WTC11 (cell line): ENCODE results near the gene ITPR1. TPM values are rescaled to one million over a fixed set of nuclear protein-coding genes. Genes with fewer than 3 reads are reported as not detected.

ENCODE experiments used
- ATAC-seq: fragments of 200-7000 bp; cut with Tn5 transposase; 2 replicates; pipeline ENCODE4 v1.10.0; 2021; ENCODE audit warnings: mild to moderate bottlenecking, moderate library complexity
- CTCF ChIA-PET: fragments of 300-600 bp; sonication (Branson Sonifier 250); formaldehyde crosslinking; loops from one replicate; lab custom pipeline; 2021; ENCODE audit warnings: antibody characterized with exemption; lab: Charles Lee
- POLR2A ChIA-PET: fragments of 350-600 bp; sonication (Branson Sonifier 250); formaldehyde crosslinking; loops from one replicate; lab custom pipeline; 2021; ENCODE audit warnings: antibody characterized with exemption; lab: Charles Lee
- DNase-seq: peaks from one replicate; pipeline ENCODE4 v3.0.0; 2021; ENCODE audit warnings: low spot score
- H3K27ac Mint-ChIP-seq: 2 replicates; pipeline ENCODE4 v1.8.0; 2021; ENCODE audit warnings: mixed read lengths
- H3K27me3 Mint-ChIP-seq: 2 replicates; pipeline ENCODE4 v1.8.0; 2021; ENCODE audit warnings: low read depth, mild to moderate bottlenecking, moderate library complexity, mixed read lengths
- H3K36me3 Mint-ChIP-seq: 2 replicates; pipeline ENCODE4 v1.8.0; 2021; ENCODE audit warnings: mixed read lengths
- H3K4me1 Mint-ChIP-seq: 2 replicates; pipeline ENCODE4 v1.8.0; 2022; ENCODE audit warnings: mixed read lengths
- H3K4me3 Mint-ChIP-seq: 2 replicates; pipeline ENCODE4 v1.8.0; 2021; ENCODE audit warnings: mild to moderate bottlenecking, moderate library complexity, mixed read lengths
- H3K9me3 Mint-ChIP-seq: 2 replicates; pipeline ENCODE4 v1.8.0; 2021; ENCODE audit warnings: mixed read lengths
- AFF4 ChIP-seq: sonication (generic); formaldehyde crosslinking; IDR thresholded peaks from 2 replicates; pipeline ENCODE4 v1.8.1; 2023; ENCODE audit warnings: mild to moderate bottlenecking, missing genetic modification reagents, borderline replicate concordance
- ATF2 ChIP-seq: sonication (generic); formaldehyde crosslinking; IDR thresholded peaks from 2 replicates; pipeline ENCODE4 v1.8.1; 2022; ENCODE audit warnings: low read depth, missing genetic modification reagents, borderline replicate concordance
- ATF3 ChIP-seq: sonication (generic); formaldehyde crosslinking; conservative IDR thresholded peaks from 2 replicates; pipeline ENCODE4 v1.8.1; 2022; ENCODE audit warnings: mild to moderate bottlenecking, missing genetic modification reagents
- CREB1 ChIP-seq: sonication (generic); formaldehyde crosslinking; IDR thresholded peaks from 2 replicates; pipeline ENCODE4 v1.8.0; 2023; ENCODE audit warnings: mild to moderate bottlenecking, missing genetic modification reagents
- CREM ChIP-seq: sonication (generic); formaldehyde crosslinking; IDR thresholded peaks from 2 replicates; pipeline ENCODE4 v1.8.1; 2022; ENCODE audit warnings: mild to moderate bottlenecking, missing genetic modification reagents, moderate library complexity
- E2F1 ChIP-seq: sonication (generic); formaldehyde crosslinking; IDR thresholded peaks from 2 replicates; pipeline ENCODE4 v1.8.0; 2022; ENCODE audit warnings: mild to moderate bottlenecking, missing genetic modification reagents
- GABPB1 ChIP-seq: sonication (generic); formaldehyde crosslinking; IDR thresholded peaks from 2 replicates; pipeline ENCODE4 v1.8.1; 2023; ENCODE audit warnings: mild to moderate bottlenecking, missing genetic modification reagents
- HMGXB4 ChIP-seq: sonication (generic); formaldehyde crosslinking; IDR thresholded peaks from 2 replicates; pipeline ENCODE4 v1.8.1; 2023; ENCODE audit warnings: mild to moderate bottlenecking, moderate library complexity, missing genetic modification reagents
- KAT7 ChIP-seq: sonication (generic); formaldehyde crosslinking; IDR thresholded peaks from 2 replicates; pipeline ENCODE4 v1.8.1; 2023; ENCODE audit warnings: missing genetic modification reagents, mild to moderate bottlenecking, borderline replicate concordance
- NFYB ChIP-seq: sonication (generic); formaldehyde crosslinking; conservative IDR thresholded peaks from 2 replicates; pipeline ENCODE4 v1.8.0; 2022; ENCODE audit warnings: low read depth, missing genetic modification reagents
- SP1 ChIP-seq: sonication (generic); formaldehyde crosslinking; conservative IDR thresholded peaks from 2 replicates; pipeline ENCODE4 v1.8.1; 2022; ENCODE audit warnings: missing genetic modification reagents
- TEAD1 ChIP-seq: sonication (generic); formaldehyde crosslinking; IDR thresholded peaks from 2 replicates; pipeline ENCODE4 v1.8.0; 2022; ENCODE audit warnings: mild to moderate bottlenecking, missing genetic modification reagents
- TEAD4 ChIP-seq: sonication (generic); formaldehyde crosslinking; IDR thresholded peaks from 2 replicates; pipeline ENCODE4 v1.8.0; 2022; ENCODE audit warnings: mild to moderate bottlenecking, missing genetic modification reagents
- USF2 ChIP-seq: sonication (generic); formaldehyde crosslinking; IDR thresholded peaks from 2 replicates; pipeline ENCODE4 v1.8.1; 2023; ENCODE audit warnings: mild to moderate bottlenecking, missing genetic modification reagents, moderate library complexity
- ZBTB43 ChIP-seq: sonication (generic); formaldehyde crosslinking; IDR thresholded peaks from 2 replicates; pipeline ENCODE4 v1.8.1; 2023; ENCODE audit warnings: mild to moderate bottlenecking, missing genetic modification reagents
- ZNF138 ChIP-seq: sonication (generic); formaldehyde crosslinking; conservative IDR thresholded peaks from 2 replicates; pipeline ENCODE4 v1.8.1; 2022; ENCODE audit warnings: mild to moderate bottlenecking, moderate library complexity, missing genetic modification reagents
- ZNF232 ChIP-seq: sonication (generic); formaldehyde crosslinking; IDR thresholded peaks from 2 replicates; pipeline ENCODE4 v1.8.0; 2022; ENCODE audit warnings: mild to moderate bottlenecking, missing genetic modification reagents
- ZNF281 ChIP-seq: sonication (generic); formaldehyde crosslinking; IDR thresholded peaks from 2 replicates; pipeline ENCODE4 v1.8.0; 2023; ENCODE audit warnings: mild to moderate bottlenecking, missing genetic modification reagents
- ZNF416 ChIP-seq: fragments of 250-450 bp; sonication (Bioruptor Pico); IDR thresholded peaks from 2 replicates; pipeline ENCODE4 v1.9.0; 2021; ENCODE audit warnings: mild to moderate bottlenecking, inconsistent platforms
- ZNF671 ChIP-seq: fragments of 250-450 bp; sonication (Bioruptor Pico); IDR thresholded peaks from 2 replicates; pipeline ENCODE4 v1.8.0; 2021; ENCODE audit warnings: mild to moderate bottlenecking
- total RNA-seq: library from RNA; stranded (reverse); gene quantifications from 3 replicates; pipeline ENCODE4 v1.2.3, GENCODE V29; 2021

The ITPR1 gene
- total RNA-seq, 1 experiment from 2014 or later, result 11.8 TPM

- no peak for DNase-seq
- peaks cover 4% of the 10 kb centered on the region for H3K36me3 Mint-ChIP-seq
- CTCF ChIA-PET, result interaction anchor here (1.3 to 3.8 kb wide), 2 partner anchors 11 to 271 kb away, joined by 6 to 63 read pairs; no protein-coding TSS in a partner anchor
- peak overlapping the region; percentile 4; the same call in 1 of the 2 replicates for H3K27ac Mint-ChIP-seq
- H3K4me1 Mint-ChIP-seq, result peaks cover 59% of the 10 kb centered on the region
- ATAC-seq, result no peak
- POLR2A ChIA-PET, result no interaction called here
- H3K9me3 Mint-ChIP-seq, result no peaks in the 10 kb centered on the region
- TF ChIP-seq ZNF232 (CRISPR knock-in tag), result no peak
- TF ChIP-seq TEAD1 (CRISPR knock-in tag), result no peak
- no peak for TF ChIP-seq TEAD4 (CRISPR knock-in tag)
- no peak for TF ChIP-seq CREM (CRISPR knock-in tag)
- TF ChIP-seq E2F1, result no peak
- TF ChIP-seq KAT7 (CRISPR knock-in tag), result no peak
- TF ChIP-seq ZNF281 (CRISPR knock-in tag), result no peak
- no peak for TF ChIP-seq NFYB (CRISPR knock-in tag)
- TF ChIP-seq SP1 (CRISPR knock-in tag), result no peak
- no peak for TF ChIP-seq ZNF416 (CRISPR knock-in tag)
- TF ChIP-seq ZNF671 (CRISPR knock-in tag), result no peak
- no peak for TF ChIP-seq ZNF138 (CRISPR knock-in tag)
- no peak for TF ChIP-seq GABPB1
- no peak for TF ChIP-seq ATF2 (CRISPR knock-in tag)
- no peak for TF ChIP-seq USF2
- no peaks in the 10 kb centered on the region for H3K27me3 Mint-ChIP-seq
- no peak overlapping the region for H3K4me3 Mint-ChIP-seq
These were observed 216.2 kb downstream of the ITPR1 start for GRCh38 chr3:4709341-4709740.

- Mint-ChIP-seq H3K9me3 (no peaks in the 10 kb centered on the region), H3K4me3 (no peak overlapping the region), H3K27me3 (no peaks in the 10 kb centered on the region), H3K36me3 (peaks cover 4% of the 10 kb centered on the region), H3K27ac (no peak overlapping the region)
- ChIA-PET CTCF (interaction anchor here (1.3 to 3.8 kb wide), 2 partner anchors 10 to 271 kb away, joined by 6 to 63 read pairs; no protein-coding TSS in a partner anchor), POLR2A (no interaction called here)
- no peak for DNase-seq
- no peak for ATAC-seq
- TF ChIP-seq AFF4 (CRISPR knock-in tag) (no peak), NFYB (CRISPR knock-in tag) (no peak), ZBTB43 (CRISPR knock-in tag) (no peak), CREB1 (CRISPR knock-in tag) (no peak), ATF3 (CRISPR knock-in tag) (no peak), HMGXB4 (CRISPR knock-in tag) (no peak)
- TF ChIP-seq, all 79 proteins: peak for 0
- H3K4me1 Mint-ChIP-seq, result peaks cover 59% of the 10 kb centered on the region
These were observed 217.0 kb downstream of the ITPR1 start for GRCh38 chr3:4710191-4710590.
